HepG2 (cell line): ENCODE results near the gene HLA-B.

Experiments used
- KAT7 ChIP-seq: IDR thresholded peaks from 2 replicates; pipeline ENCODE4 v1.6.1; 2018; ENCODE audit warnings: borderline replicate concordance, missing compliant biosample characterization
- NR3C1 ChIP-seq: sonication (generic); formaldehyde crosslinking; IDR thresholded peaks from 2 replicates; pipeline ENCODE4 v1.4.0; 2020; ENCODE audit warnings: missing genetic modification reagents
- RAD51 ChIP-seq: fragments of 450-650 bp; IDR thresholded peaks from 2 replicates; pipeline ENCODE4 v1.6.1; 2016; ENCODE audit warnings: borderline replicate concordance
- ZSCAN12 ChIP-seq: sonication (generic); formaldehyde crosslinking; IDR thresholded peaks from 2 replicates; pipeline ENCODE4 v1.9.0; 2021; ENCODE audit warnings: mild to moderate bottlenecking, missing genetic modification reagents
- TF ChIP-seq, protein P1 (sequence below): sonication (generic); formaldehyde crosslinking; IDR thresholded peaks from 2 replicates; pipeline ENCODE4 v1.5.0; 2020; ENCODE audit warnings: mild to moderate bottlenecking, missing genetic modification reagents, moderate library complexity

DNA sequence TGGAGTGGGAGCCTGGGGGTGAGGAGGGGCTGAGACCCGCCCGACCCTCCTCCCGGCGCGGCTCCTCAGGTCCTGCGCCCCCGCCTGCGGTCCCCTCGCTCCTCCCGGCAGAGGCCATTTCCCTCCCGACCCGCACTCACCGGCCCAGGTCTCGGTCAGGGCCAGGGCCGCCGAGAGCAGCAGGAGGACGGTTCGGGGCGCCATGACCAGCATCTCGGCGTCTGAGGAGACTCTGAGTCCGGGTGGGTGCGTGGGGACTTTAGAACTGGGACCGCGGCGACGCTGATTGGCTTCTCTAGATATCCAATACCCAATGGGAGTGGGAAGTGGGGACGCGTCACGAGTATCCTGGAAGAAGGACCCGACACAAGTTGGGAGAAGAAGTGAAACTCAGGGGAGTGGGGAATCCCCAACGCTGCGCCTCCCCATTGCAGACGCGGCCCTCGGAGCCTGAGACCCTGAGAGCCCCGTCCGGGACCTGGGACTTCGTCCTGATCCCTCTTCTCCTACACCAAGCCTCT, at the start of gene HLA-B:
- no peak for TF ChIP-seq RAD51
- no peak for TF ChIP-seq NR3C1 (CRISPR knock-in tag)
- no peak for TF ChIP-seq KAT7
- TF ChIP-seq, protein P1, sequence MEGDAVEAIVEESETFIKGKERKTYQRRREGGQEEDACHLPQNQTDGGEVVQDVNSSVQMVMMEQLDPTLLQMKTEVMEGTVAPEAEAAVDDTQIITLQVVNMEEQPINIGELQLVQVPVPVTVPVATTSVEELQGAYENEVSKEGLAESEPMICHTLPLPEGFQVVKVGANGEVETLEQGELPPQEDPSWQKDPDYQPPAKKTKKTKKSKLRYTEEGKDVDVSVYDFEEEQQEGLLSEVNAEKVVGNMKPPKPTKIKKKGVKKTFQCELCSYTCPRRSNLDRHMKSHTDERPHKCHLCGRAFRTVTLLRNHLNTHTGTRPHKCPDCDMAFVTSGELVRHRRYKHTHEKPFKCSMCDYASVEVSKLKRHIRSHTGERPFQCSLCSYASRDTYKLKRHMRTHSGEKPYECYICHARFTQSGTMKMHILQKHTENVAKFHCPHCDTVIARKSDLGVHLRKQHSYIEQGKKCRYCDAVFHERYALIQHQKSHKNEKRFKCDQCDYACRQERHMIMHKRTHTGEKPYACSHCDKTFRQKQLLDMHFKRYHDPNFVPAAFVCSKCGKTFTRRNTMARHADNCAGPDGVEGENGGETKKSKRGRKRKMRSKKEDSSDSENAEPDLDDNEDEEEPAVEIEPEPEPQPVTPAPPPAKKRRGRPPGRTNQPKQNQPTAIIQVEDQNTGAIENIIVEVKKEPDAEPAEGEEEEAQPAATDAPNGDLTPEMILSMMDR (CRISPR knock-in tag) = no peak
- TF ChIP-seq ZSCAN12 = no peak
